HCT116 (cell line): ENCODE results near the gene ARTN. TPM values are rescaled to one million over a fixed set of nuclear protein-coding genes. Genes with fewer than 3 reads are reported as not detected.

Source experiments
- ATAC-seq: fragments of 200-7000 bp; cut with Tn5 transposase; 2 replicates; pipeline ENCODE4 v1.9.1; 2020; ENCODE audit warnings: mild to moderate bottlenecking, moderate library complexity
- BruUV-seq: library from RNA; stranded (reverse); fragments of 400-500 nt; replicated peaks from 2 replicates; lab custom pipeline; 2021; lab: Mats Ljungman, UMichigan
- CTCF ChIA-PET: fragments of 300-600 bp; sonication (Branson Sonifier 250); formaldehyde crosslinking; loops from one replicate; lab custom pipeline; 2021; ENCODE audit warnings: antibody characterized with exemption; lab: Charles Lee
- POLR2A ChIA-PET: fragments of 300-600, 350-600 bp; sonication (Branson Sonifier 250); formaldehyde crosslinking; loops from one replicate; lab custom pipeline; 2021; ENCODE audit warnings: antibody characterized with exemption; lab: Charles Lee
- RAD21 ChIA-PET, 2 experiments: fragments of 300-600 bp; sonication (Branson Sonifier 250); formaldehyde crosslinking; loops; one replicate each; lab custom pipeline; 2023; ENCODE audit warnings: low total read pairs in 2 of 2; ENCODE audit not compliant: uncharacterized antibody in 2 of 2, unreplicated experiment in 2 of 2, low non-redundant PET in 1 of 2; lab: Charles Lee
- DNase-seq: peaks from one replicate; pipeline ENCODE4 v3.0.0-alpha.2; 2010; ENCODE audit warnings: low read depth, low spot score
- H2AFZ ChIP-seq: fragments of 200-600 bp; shearing (Covaris generic), sonication (generic); 2 replicates; pipeline ENCODE4 v1.6.1; 2017; ENCODE audit warnings: low read depth, mixed run types, mixed read lengths, antibody characterized with exemption, low read length; ENCODE audit not compliant: poor library complexity, severe bottlenecking
- H3K27ac ChIP-seq: 2 replicates; pipeline ENCODE4 v1.5.1; 2012; ENCODE audit warnings: low read depth, low read length
- H3K27me3 ChIP-seq: fragments of 200-600 bp; sonication (generic); 2 replicates; pipeline ENCODE4 v1.6.1; 2016; ENCODE audit warnings: mixed run types, low read length, mixed read lengths; ENCODE audit not compliant: insufficient read depth
- H3K36me3 ChIP-seq, 2 experiments: fragments of 200-500 bp in 1 of 2; fragments of 200-600 bp in 1 of 2; sonication (Bioruptor generic) in 1 of 2; sonication (generic) in 1 of 2; 2 replicates each; pipeline versions ENCODE4 v1.5.1 to v1.6.1; 2014 to 2016; ENCODE audit warnings: low read length in 2 of 2, inconsistent platforms in 1 of 2, mixed read lengths in 1 of 2, mixed run types in 1 of 2; ENCODE audit not compliant: insufficient read depth in 2 of 2, control insufficient read depth in 1 of 2
- H3K4me1 ChIP-seq, 2 experiments: fragments of 200-600 bp in 1 of 2; sonication (generic) in 1 of 2; 2 replicates each; pipeline versions ENCODE4 v1.5.1 to v1.6.1; 2012 to 2017; ENCODE audit warnings: low read length in 2 of 2, inconsistent platforms in 1 of 2, mild to moderate bottlenecking in 1 of 2, mixed read lengths in 1 of 2, mixed run types in 1 of 2, moderate library complexity in 1 of 2; ENCODE audit not compliant: insufficient read depth in 2 of 2, control insufficient read depth in 1 of 2
- H3K4me2 ChIP-seq: fragments of 200-600 bp; sonication (generic); 2 replicates; pipeline ENCODE4 v1.6.1; 2017; ENCODE audit warnings: mixed run types, low read length, mixed read lengths
- H3K4me3 ChIP-seq, 2 experiments: fragments of 200-600 bp in 1 of 2; sonication (generic) in 1 of 2; replicated peaks in 1 of 2; 2 replicates each; pipeline ENCODE4 v1.5.1; 2011 to 2016; ENCODE audit warnings: low read length in 2 of 2, control low read depth in 1 of 2, low read depth in 1 of 2, mild to moderate bottlenecking in 1 of 2, mixed read lengths in 1 of 2, mixed run types in 1 of 2
- H3K79me2 ChIP-seq: fragments of 200-600 bp; sonication (generic); 2 replicates; pipeline ENCODE4 v1.6.1; 2017; ENCODE audit warnings: mild to moderate bottlenecking, mixed run types, low read length, moderate library complexity, mixed read lengths; ENCODE audit not compliant: insufficient read depth
- H3K9ac ChIP-seq: fragments of 200-600 bp; sonication (generic); 2 replicates; pipeline ENCODE4 v1.6.1; 2016; ENCODE audit warnings: low read length, mixed read lengths
- H3K9me2 ChIP-seq: fragments of 200-600 bp; sonication (generic), shearing (Covaris generic); 2 replicates; pipeline ENCODE4 v1.6.1; 2017; ENCODE audit warnings: mixed run types, mild to moderate bottlenecking, moderate library complexity; ENCODE audit not compliant: insufficient read depth
- H3K9me3 ChIP-seq, 2 experiments: fragments of 200-500 bp in 1 of 2; fragments of 200-600 bp in 1 of 2; sonication (Bioruptor generic) in 1 of 2; sonication (generic) in 1 of 2; 2 replicates each; pipeline ENCODE4 v1.6.1; 2014 to 2017; ENCODE audit warnings: low read length in 2 of 2, mixed read lengths in 2 of 2, inconsistent platforms in 1 of 2, low read depth in 1 of 2, mild to moderate bottlenecking in 1 of 2, mixed run types in 1 of 2, moderate library complexity in 1 of 2; ENCODE audit not compliant: control insufficient read depth in 1 of 2, insufficient read depth in 1 of 2
- H4K20me1 ChIP-seq: fragments of 200-600 bp; sonication (generic), shearing (Covaris generic); 2 replicates; pipeline ENCODE4 v1.6.1; 2017; ENCODE audit warnings: mixed run types, mild to moderate bottlenecking, moderate library complexity; ENCODE audit not compliant: insufficient read depth
- EGR1 ChIP-seq: IDR thresholded peaks from 2 replicates; pipeline ENCODE4 v1.6.1; 2012; ENCODE audit warnings: low read depth
- ELF1 ChIP-seq: IDR thresholded peaks from 2 replicates; pipeline ENCODE4 v1.6.1; 2012; ENCODE audit warnings: low read depth, borderline replicate concordance
- EZH2 ChIP-seq: fragments of 200-600 bp; sonication (generic); IDR thresholded peaks from 2 replicates; pipeline ENCODE4 v1.6.1; 2017; ENCODE audit warnings: antibody characterized with exemption, mixed run types
- MAX ChIP-seq: IDR thresholded peaks from 2 replicates; pipeline ENCODE4 v1.6.1; 2012
- POLR2A ChIP-seq: IDR thresholded peaks from 2 replicates; pipeline ENCODE4 v1.7.0; 2011; ENCODE audit warnings: borderline replicate concordance; ENCODE audit not compliant: insufficient read depth, insufficient read length; ENCODE audit errors: extremely low read depth
- RAD21 ChIP-seq: IDR thresholded peaks from 2 replicates; pipeline ENCODE4 v1.6.1; 2012; ENCODE audit warnings: low read depth, mild to moderate bottlenecking
- REST ChIP-seq: IDR thresholded peaks from 2 replicates; pipeline ENCODE4 v1.6.1; 2012; ENCODE audit warnings: low read depth
- SIN3A ChIP-seq: IDR thresholded peaks from 2 replicates; pipeline ENCODE4 v1.6.1; 2012; ENCODE audit warnings: low read depth
- ZFX ChIP-seq: fragments of 450-650 bp; IDR thresholded peaks from 2 replicates; pipeline ENCODE4 v1.6.1; 2017
- intact Hi-C: fragments of 100-400 bp; cut with micrococcal nuclease; formaldehyde crosslinking; loops from 2 replicates; pipeline ENCODE4 v1.10.0; 2022
- total RNA-seq: library from RNA; stranded (reverse); gene quantifications from one replicate; pipeline ENCODE4 v1.2.1, GENCODE V29; 2021; ENCODE audit not compliant: unreplicated experiment

The ARTN gene
- total RNA-seq, 1 experiment from 2014 or later = 36.4 TPM

DNA sequence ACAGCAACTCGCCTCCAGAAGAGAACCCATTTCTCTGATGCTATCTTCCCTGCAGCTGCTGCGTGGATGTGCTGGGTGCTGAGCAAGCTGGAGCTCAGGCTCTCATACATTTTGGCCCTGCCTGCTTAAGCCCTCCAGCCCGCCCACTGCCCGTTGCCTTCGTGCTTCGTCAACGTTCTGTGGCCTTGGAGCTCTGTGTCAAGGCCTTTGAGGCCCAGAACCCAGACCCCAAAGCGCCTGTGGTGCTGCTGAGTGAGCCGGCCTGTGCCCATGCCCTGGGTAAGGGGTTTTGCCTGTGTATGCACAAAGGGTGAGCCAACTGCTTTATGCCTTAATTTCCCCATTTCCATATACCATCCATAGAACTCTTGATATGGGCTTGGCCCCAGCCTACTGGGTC is 37.3 kb downstream of the ARTN start:
- CTCF ChIA-PET = no interaction called here
- peak overlapping the region; percentile 94 to 99 for H3K4me3 ChIP-seq
- H2AFZ ChIP-seq = no peak overlapping the region
- no peaks in the 10 kb centered on the region for H4K20me1 ChIP-seq
- DNase-seq = no peak
- H3K27me3 ChIP-seq = no peaks in the 10 kb centered on the region
- intact Hi-C loops = no loop called here
- no TSS peak for BruUV-seq
- peak overlapping the region; percentile 93 for H3K4me2 ChIP-seq
- peaks cover 29% of the 10 kb centered on the region for H3K79me2 ChIP-seq
- TF ChIP-seq EGR1 = no peak
- no peak for TF ChIP-seq REST
- TF ChIP-seq EZH2 = no peak
- no peak for TF ChIP-seq ZFX
- TF ChIP-seq SIN3A = no peak
- no peak for TF ChIP-seq MAX
- no peak for TF ChIP-seq RAD21
- TF ChIP-seq ELF1 = no peak
- no peak for TF ChIP-seq POLR2A
- TF ChIP-seq, all 23 proteins: peak for 0
- Histone ChIP-seq H3K9me2 (no peaks in the 10 kb centered on the region), H3K27ac (no peak overlapping the region), H3K9me3 (no peaks in the 10 kb centered on the region), H3K4me1 (peaks cover 13 to 36% of the 10 kb centered on the region in 2 experiments), H3K9ac (peak overlapping the region; percentile 85), H3K36me3 (peaks cover 9 to 29% of the 10 kb centered on the region in 2 experiments; a peak in 3 of 4 replicates)
- POLR2A ChIA-PET = no interaction called here
- RAD21 ChIA-PET = no interaction called here
- no peak for ATAC-seq
